Measurements from ENCODE around the gene VSTM5.

VSTM5 gene

DNA sequence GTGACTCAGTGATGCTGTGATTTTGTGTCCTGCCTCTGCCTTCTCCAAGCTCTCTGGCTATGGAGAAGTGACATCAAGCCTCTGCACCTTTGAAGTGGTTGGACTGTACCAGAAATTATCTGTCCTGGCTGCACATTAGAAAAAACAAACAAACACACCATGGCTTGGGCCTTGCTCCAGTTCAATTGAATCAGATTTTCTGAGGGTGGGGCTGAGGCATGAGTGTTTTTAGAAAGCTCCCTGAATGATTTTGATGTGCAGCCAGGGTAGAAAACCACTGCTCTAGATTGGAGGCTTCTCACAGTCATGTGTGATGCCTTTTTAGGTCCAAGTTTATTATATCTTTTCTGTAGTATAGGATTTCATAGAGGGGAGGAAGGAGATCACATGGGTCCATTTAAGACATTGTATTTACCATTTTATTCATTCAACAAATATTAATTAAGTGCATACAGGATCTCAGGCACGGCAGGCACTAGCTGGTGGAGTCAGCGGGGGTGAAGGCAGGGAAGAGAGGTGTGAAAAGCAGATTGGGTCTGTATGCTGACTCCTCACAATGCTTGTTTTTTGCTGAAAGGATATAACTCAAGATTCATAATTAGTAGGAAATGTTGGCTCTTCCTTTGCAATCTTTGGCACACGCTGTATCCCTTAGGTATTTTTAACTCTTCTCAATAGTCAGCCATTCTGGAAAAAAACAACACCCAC is 7.1 kb upstream of the VSTM5 start:
- no peak for DNase-seq (ENCODE audit: low read depth)
- H3K4me3 ChIP-seq (ENCODE audit: low read depth, low read length): no peak overlapping the region
- no peak for TF ChIP-seq MYC (IDR thresholded peaks at IDR 0.05; ENCODE audit: low read depth, low read length)
- TF ChIP-seq, protein P1, sequence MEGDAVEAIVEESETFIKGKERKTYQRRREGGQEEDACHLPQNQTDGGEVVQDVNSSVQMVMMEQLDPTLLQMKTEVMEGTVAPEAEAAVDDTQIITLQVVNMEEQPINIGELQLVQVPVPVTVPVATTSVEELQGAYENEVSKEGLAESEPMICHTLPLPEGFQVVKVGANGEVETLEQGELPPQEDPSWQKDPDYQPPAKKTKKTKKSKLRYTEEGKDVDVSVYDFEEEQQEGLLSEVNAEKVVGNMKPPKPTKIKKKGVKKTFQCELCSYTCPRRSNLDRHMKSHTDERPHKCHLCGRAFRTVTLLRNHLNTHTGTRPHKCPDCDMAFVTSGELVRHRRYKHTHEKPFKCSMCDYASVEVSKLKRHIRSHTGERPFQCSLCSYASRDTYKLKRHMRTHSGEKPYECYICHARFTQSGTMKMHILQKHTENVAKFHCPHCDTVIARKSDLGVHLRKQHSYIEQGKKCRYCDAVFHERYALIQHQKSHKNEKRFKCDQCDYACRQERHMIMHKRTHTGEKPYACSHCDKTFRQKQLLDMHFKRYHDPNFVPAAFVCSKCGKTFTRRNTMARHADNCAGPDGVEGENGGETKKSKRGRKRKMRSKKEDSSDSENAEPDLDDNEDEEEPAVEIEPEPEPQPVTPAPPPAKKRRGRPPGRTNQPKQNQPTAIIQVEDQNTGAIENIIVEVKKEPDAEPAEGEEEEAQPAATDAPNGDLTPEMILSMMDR (IDR thresholded peaks at IDR 0.05; ENCODE audit: low read depth, low read length): no peak
- no peak for TF ChIP-seq POLR2A (IDR thresholded peaks at IDR 0.05; ENCODE audit: extremely low read depth, insufficient read length)
- TF ChIP-seq MAX (IDR thresholded peaks at IDR 0.05; ENCODE audit: low read depth, low read length): no peak

- H3K4me3 ChIP-seq (ENCODE audit: low read depth, low read length): no peak overlapping the region
- no peak for DNase-seq (ENCODE audit: low read depth)
- TF ChIP-seq MYC (IDR thresholded peaks at IDR 0.05; ENCODE audit: low read depth, low read length) (no peak), MAX (IDR thresholded peaks at IDR 0.05; ENCODE audit: low read depth, low read length) (no peak), POLR2A (IDR thresholded peaks at IDR 0.05; ENCODE audit: extremely low read depth, insufficient read length) (no peak)
- TF ChIP-seq, protein P1 (IDR thresholded peaks at IDR 0.05; ENCODE audit: low read depth, low read length): no peak
Observed at GRCh38 chr11:93852242-93852641, 1.8 kb upstream of the VSTM5 start.

- no peak overlapping the region for H3K4me3 ChIP-seq (ENCODE audit: low read depth, low read length)
- TF ChIP-seq MYC (IDR thresholded peaks at IDR 0.05; ENCODE audit: low read depth, low read length) (no peak), MAX (IDR thresholded peaks at IDR 0.05; ENCODE audit: low read depth, low read length) (no peak), POLR2A (IDR thresholded peaks at IDR 0.05; ENCODE audit: extremely low read depth, insufficient read length) (no peak)
- TF ChIP-seq, protein P1 (IDR thresholded peaks at IDR 0.05; ENCODE audit: low read depth, low read length): no peak
- DNase-seq (ENCODE audit: low read depth): peak; percentile 21
Observed at GRCh38 chr11:93849751-93850593, 446 bp downstream of the VSTM5 start.

DNA sequence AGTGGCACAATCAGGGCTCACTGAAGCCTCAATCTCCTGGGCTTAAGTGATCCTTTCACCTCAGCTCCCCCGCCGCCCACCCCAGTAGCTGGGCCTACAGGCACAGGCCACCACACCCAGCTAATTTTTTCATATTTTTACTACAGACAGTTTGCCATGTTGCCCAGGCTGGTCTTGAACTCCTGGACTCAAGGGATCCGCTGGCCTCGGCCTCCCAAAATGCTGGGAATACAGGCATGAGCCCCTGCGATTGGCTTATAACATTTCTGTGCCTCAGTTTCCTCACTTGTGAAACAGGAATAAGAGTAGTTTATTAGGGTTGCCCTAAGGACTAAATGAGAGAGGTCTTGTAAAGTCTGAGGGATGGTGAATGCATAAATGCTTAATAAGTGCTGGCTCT is 1.2 kb downstream of the VSTM5 start:
- no peak for TF ChIP-seq MYC (IDR thresholded peaks at IDR 0.05; ENCODE audit: low read depth, low read length)
- H3K4me3 ChIP-seq (ENCODE audit: low read depth, low read length): no peak overlapping the region
- DNase-seq (ENCODE audit: low read depth): no peak

DNA sequence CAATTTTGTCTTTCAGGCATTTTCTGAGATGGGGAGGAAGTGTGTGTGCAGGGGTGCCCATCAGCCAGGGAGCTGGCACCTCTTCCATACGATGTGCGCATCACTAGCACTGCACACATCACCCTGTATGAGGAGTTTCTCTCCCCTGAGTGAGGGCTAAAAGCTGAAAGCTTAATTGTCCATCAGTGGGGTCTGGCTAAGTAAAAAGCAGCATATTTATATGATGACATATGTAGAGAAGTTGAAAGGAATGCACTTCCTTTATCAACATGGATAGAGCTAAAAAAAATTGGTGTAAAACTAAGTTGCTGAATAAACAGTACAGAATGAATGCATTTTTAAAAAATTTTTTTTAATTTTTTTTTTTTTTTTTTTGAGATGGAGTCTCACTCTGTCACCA is 4.0 kb downstream of the VSTM5 start:
- no peak for DNase-seq (ENCODE audit: low read depth)
- no peak overlapping the region for H3K4me3 ChIP-seq (ENCODE audit: low read depth, low read length)
- TF ChIP-seq MYC (IDR thresholded peaks at IDR 0.05; ENCODE audit: low read depth, low read length) (no peak), MAX (IDR thresholded peaks at IDR 0.05; ENCODE audit: low read depth, low read length) (no peak), POLR2A (IDR thresholded peaks at IDR 0.05; ENCODE audit: extremely low read depth, insufficient read length) (no peak)
- TF ChIP-seq, protein P1 (IDR thresholded peaks at IDR 0.05; ENCODE audit: low read depth, low read length): no peak

All from NB4 (cell line).